Brain pericyte (primary cell): ENCODE results near the gene RCOR1.
"Not testable (repeated sequence)": the region's sequence is repeated elsewhere in the genome, so short reads cannot be mapped to it uniquely, and the experiment has no call there.

Experiments used
- DNase-seq: peaks from one replicate; pipeline ENCODE4 v3.0.0-alpha.2; 2012; ENCODE audit warnings: low read depth, low spot score

Gene RCOR1

GRCh38 chr14:102571043-102571442 lies 21.4 kb upstream of the RCOR1 start:
- no peak for DNase-seq

- no peak for DNase-seq
Observed at GRCh38 chr14:102571478-102572042, 20.9 kb upstream of the RCOR1 start.

GRCh38 chr14:102573161-102573560 lies 19.3 kb upstream of the RCOR1 start:
- not testable (repeated sequence) for DNase-seq

GRCh38 chr14:102573591-102574046 lies 18.8 kb upstream of the RCOR1 start:
- DNase-seq = no peak

GRCh38 chr14:102574281-102575159 lies 17.9 kb upstream of the RCOR1 start:
- no peak for DNase-seq

GRCh38 chr14:102575160-102575845 lies 17.1 kb upstream of the RCOR1 start:
- DNase-seq = no peak

- not testable (repeated sequence) for DNase-seq
Observed at GRCh38 chr14:102575846-102576428, 16.5 kb upstream of the RCOR1 start.

- DNase-seq = no peak
Observed at GRCh38 chr14:102578821-102579220, 13.6 kb upstream of the RCOR1 start.

- DNase-seq = no peak
Observed at GRCh38 chr14:102579696-102580549, 12.5 kb upstream of the RCOR1 start.

GRCh38 chr14:102580550-102581110 lies 11.8 kb upstream of the RCOR1 start:
- no peak for DNase-seq

- DNase-seq = no peak
Observed at GRCh38 chr14:102581193-102581592, 11.3 kb upstream of the RCOR1 start.

GRCh38 chr14:102583726-102584125 lies 8.7 kb upstream of the RCOR1 start:
- no peak for DNase-seq

GRCh38 chr14:102584871-102585869 lies 7.3 kb upstream of the RCOR1 start:
- no peak for DNase-seq

- DNase-seq = no peak
Observed at GRCh38 chr14:102586420-102587104, 5.9 kb upstream of the RCOR1 start.

- no peak for DNase-seq
Observed at GRCh38 chr14:102588821-102589220, 3.6 kb upstream of the RCOR1 start.

GRCh38 chr14:102589761-102590290 lies 2.6 kb upstream of the RCOR1 start:
- DNase-seq = no peak

- DNase-seq = no peak
Observed at GRCh38 chr14:102590667-102591099, 1.8 kb upstream of the RCOR1 start.

GRCh38 chr14:102591372-102591943 lies 991 bp upstream of the RCOR1 start:
- no peak for DNase-seq

- DNase-seq = no peak
Observed at GRCh38 chr14:102592763-102593060, 263 bp downstream of the RCOR1 start.
